ENCODE results near the gene MFSD12. TPM values are rescaled to one million over a fixed set of nuclear protein-coding genes. Genes with fewer than 3 reads are reported as not detected.

Gene MFSD12
- total RNA-seq, 1 experiment from 2014 or later, result 131 TPM

DNA sequence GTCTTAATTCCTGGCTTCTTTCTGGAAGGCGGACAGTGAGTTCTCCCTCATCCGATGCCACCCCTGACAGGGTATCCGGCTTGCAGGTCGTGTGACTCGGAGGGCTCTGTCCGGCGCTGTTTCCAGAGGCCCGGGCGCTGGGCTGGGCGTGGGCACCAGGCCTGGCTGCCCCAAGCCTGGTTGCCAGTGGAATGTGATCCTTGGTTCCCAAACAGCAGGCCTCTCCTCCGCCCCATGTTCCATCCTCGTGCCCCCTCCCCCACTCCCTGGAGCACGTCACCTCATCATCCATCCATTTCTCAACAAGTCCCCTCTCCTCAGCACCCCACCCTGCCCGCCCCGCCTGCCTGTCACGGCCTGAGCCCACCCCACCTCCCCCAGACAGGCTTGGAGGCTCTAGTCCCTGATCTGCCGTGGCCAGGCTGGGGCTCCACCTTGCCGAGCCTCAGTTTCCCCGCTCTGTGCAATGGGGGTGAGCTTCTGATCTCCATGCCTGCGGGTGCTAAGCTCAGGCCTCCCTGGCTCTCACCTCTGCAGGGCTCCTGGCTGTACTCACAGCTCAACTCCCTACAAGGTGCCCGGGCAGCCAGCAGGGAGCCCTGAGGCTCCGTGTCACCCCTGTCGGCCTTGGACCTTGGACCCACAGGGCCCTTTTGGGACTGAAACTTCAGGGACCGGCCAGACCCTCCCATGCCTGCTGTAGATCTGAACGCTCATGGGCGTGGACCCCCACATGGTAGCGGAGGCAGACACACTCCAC lies 47.0 kb upstream of the MFSD12 start (continued):
- TF ChIP-seq, protein P1, sequence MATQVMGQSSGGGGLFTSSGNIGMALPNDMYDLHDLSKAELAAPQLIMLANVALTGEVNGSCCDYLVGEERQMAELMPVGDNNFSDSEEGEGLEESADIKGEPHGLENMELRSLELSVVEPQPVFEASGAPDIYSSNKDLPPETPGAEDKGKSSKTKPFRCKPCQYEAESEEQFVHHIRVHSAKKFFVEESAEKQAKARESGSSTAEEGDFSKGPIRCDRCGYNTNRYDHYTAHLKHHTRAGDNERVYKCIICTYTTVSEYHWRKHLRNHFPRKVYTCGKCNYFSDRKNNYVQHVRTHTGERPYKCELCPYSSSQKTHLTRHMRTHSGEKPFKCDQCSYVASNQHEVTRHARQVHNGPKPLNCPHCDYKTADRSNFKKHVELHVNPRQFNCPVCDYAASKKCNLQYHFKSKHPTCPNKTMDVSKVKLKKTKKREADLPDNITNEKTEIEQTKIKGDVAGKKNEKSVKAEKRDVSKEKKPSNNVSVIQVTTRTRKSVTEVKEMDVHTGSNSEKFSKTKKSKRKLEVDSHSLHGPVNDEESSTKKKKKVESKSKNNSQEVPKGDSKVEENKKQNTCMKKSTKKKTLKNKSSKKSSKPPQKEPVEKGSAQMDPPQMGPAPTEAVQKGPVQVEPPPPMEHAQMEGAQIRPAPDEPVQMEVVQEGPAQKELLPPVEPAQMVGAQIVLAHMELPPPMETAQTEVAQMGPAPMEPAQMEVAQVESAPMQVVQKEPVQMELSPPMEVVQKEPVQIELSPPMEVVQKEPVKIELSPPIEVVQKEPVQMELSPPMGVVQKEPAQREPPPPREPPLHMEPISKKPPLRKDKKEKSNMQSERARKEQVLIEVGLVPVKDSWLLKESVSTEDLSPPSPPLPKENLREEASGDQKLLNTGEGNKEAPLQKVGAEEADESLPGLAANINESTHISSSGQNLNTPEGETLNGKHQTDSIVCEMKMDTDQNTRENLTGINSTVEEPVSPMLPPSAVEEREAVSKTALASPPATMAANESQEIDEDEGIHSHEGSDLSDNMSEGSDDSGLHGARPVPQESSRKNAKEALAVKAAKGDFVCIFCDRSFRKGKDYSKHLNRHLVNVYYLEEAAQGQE (IDR thresholded peaks at IDR 0.05; ENCODE audit: low read depth), result no peak
- TF ChIP-seq YY1 (IDR thresholded peaks at IDR 0.05; ENCODE audit: extremely low read depth, insufficient replicate concordance, low read depth, low read length), result no peak
- TF ChIP-seq, protein P2, sequence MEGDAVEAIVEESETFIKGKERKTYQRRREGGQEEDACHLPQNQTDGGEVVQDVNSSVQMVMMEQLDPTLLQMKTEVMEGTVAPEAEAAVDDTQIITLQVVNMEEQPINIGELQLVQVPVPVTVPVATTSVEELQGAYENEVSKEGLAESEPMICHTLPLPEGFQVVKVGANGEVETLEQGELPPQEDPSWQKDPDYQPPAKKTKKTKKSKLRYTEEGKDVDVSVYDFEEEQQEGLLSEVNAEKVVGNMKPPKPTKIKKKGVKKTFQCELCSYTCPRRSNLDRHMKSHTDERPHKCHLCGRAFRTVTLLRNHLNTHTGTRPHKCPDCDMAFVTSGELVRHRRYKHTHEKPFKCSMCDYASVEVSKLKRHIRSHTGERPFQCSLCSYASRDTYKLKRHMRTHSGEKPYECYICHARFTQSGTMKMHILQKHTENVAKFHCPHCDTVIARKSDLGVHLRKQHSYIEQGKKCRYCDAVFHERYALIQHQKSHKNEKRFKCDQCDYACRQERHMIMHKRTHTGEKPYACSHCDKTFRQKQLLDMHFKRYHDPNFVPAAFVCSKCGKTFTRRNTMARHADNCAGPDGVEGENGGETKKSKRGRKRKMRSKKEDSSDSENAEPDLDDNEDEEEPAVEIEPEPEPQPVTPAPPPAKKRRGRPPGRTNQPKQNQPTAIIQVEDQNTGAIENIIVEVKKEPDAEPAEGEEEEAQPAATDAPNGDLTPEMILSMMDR (IDR thresholded peaks at IDR 0.05 in 2 of 3, conservative IDR thresholded peaks at IDR 0.05 in 1 of 3; ENCODE audit: borderline replicate concordance in 1 of 3, insufficient read depth in 1 of 3, low read depth in 2 of 3, low read length in 2 of 3), result no peak
- no peak for TF ChIP-seq EGR1 (IDR thresholded peaks at IDR 0.05; ENCODE audit: low read depth)
- TF ChIP-seq CEBPB (IDR thresholded peaks at IDR 0.05; ENCODE audit: low read depth), result no peak
- no peak for TF ChIP-seq ZNF274 (IDR thresholded peaks at IDR 0.05; ENCODE audit: low read depth, low read length)
- TF ChIP-seq EZH2phosphoT487 (IDR thresholded peaks at IDR 0.05; ENCODE audit: borderline replicate concordance), result no peak
